HepG2 (cell line): ENCODE results near the gene POU2F1. TPM values are rescaled to one million over a fixed set of nuclear protein-coding genes. Genes with fewer than 3 reads are reported as not detected.

Source experiments
- ATAC-seq: fragments of 200-7000 bp; cut with Tn5 transposase; 3 replicates; pipeline ENCODE4 v1.9.1; 2020; ENCODE audit warnings: mild to moderate bottlenecking, moderate library complexity
- BruUV-seq: library from RNA; stranded (reverse); fragments of 400-500 nt; replicated peaks from 2 replicates; lab custom pipeline; 2021; lab: Mats Ljungman, UMichigan
- CTCF ChIA-PET: fragments of 300-600 bp; formaldehyde crosslinking; extraction: SDS; loops from one replicate; lab custom pipeline; 2021; ENCODE audit warnings: low total read pairs, inconsistent platforms, low intra/inter-chr PET ratio; lab: Yijun Ruan, JAX
- POLR2A ChIA-PET: fragments of 350-600 bp; sonication (Branson Sonifier 250); formaldehyde crosslinking; loops from one replicate; lab custom pipeline; 2020; ENCODE audit warnings: antibody characterized with exemption, inconsistent platforms; lab: Yijun Ruan, JAX
- DNase-seq: peaks from one replicate; pipeline ENCODE4 v3.0.0-alpha.2; 2015; ENCODE audit warnings: low spot score
- FAIRE-seq: peaks from 3 replicates; lab custom pipeline; 2011; peaks lifted over from hg19 to GRCh38; lab: Jason Lieb, UNC
- H2AFZ ChIP-seq: one replicate; pipeline ENCODE4 v1.6.1; 2011; ENCODE audit warnings: low read length, inconsistent platforms
- H3K27ac ChIP-seq: fragments of 300-600 bp; 3 replicates; pipeline ENCODE4 v1.8.0; 2011; ENCODE audit warnings: mixed run types, mild to moderate bottlenecking, mixed read lengths, low read length, inconsistent platforms; ENCODE audit not compliant: insufficient read depth; ENCODE audit errors: extremely low read length
- H3K27me3 ChIP-seq, 2 experiments: fragments of 200-600 bp in 1 of 2; 2 replicates in 1 of 2; 3 replicates in 1 of 2; pipeline versions ENCODE4 v1.6.0 to v1.8.0; 2011; ENCODE audit warnings: low read length in 2 of 2, mild to moderate bottlenecking in 2 of 2, moderate library complexity in 2 of 2, inconsistent platforms in 1 of 2; ENCODE audit not compliant: insufficient read depth in 2 of 2, control insufficient read depth in 1 of 2
- H3K36me3 ChIP-seq, 2 experiments: fragments of 200-600 bp in 1 of 2; replicated peaks in 1 of 2; 2 replicates in 1 of 2; 3 replicates in 1 of 2; pipeline versions ENCODE4 v1.5.1 to v1.8.0; 2011; ENCODE audit warnings: low read length in 2 of 2, inconsistent platforms in 1 of 2; ENCODE audit not compliant: insufficient read depth in 2 of 2, control insufficient read depth in 1 of 2
- H3K4me1 ChIP-seq: 2 replicates; pipeline ENCODE4 v1.5.1; 2012; ENCODE audit warnings: low read length, inconsistent platforms; ENCODE audit not compliant: insufficient read depth
- H3K4me2 ChIP-seq: 2 replicates; pipeline ENCODE4 v1.6.0; 2011; ENCODE audit warnings: low read depth, low read length, inconsistent platforms
- H3K4me3 ChIP-seq, 3 experiments: fragments of 200-600 bp in 1 of 3; sonication (generic), shearing (Covaris generic) in 1 of 3; replicated peaks in 1 of 3; 2 replicates each; pipeline ENCODE4 v1.5.1; 2011 to 2016; ENCODE audit warnings: low read length in 3 of 3, inconsistent platforms in 2 of 3, low read depth in 2 of 3, mild to moderate bottlenecking in 2 of 3, control low read depth in 1 of 3, mixed read lengths in 1 of 3; ENCODE audit not compliant: insufficient read depth in 1 of 3
- H3K79me2 ChIP-seq: one replicate; pipeline ENCODE4 v1.6.1; 2011; ENCODE audit warnings: low read length, inconsistent platforms; ENCODE audit not compliant: insufficient read depth
- H3K9ac ChIP-seq: 2 replicates; pipeline ENCODE4 v1.6.0; 2011; ENCODE audit warnings: mild to moderate bottlenecking, low read depth, low read length, inconsistent platforms; ENCODE audit not compliant: insufficient read depth
- H3K9me3 ChIP-seq: 2 replicates; pipeline ENCODE4 v1.5.1; 2012; ENCODE audit warnings: mild to moderate bottlenecking, low read length
- H4K20me1 ChIP-seq: 2 replicates; pipeline ENCODE4 v1.6.0; 2011; ENCODE audit warnings: inconsistent platforms, mild to moderate bottlenecking, low read length, moderate library complexity; ENCODE audit not compliant: insufficient read depth
- ETV5 ChIP-seq: IDR thresholded peaks from 2 replicates; pipeline ENCODE4 v1.6.1; 2018; ENCODE audit warnings: missing biosample characterization, missing genetic modification reagents, inconsistent platforms, borderline replicate concordance
- REXO4 ChIP-seq: sonication (generic); formaldehyde crosslinking; IDR thresholded peaks from 2 replicates; pipeline ENCODE4 v1.8.0; 2022; ENCODE audit warnings: missing genetic modification reagents, mild to moderate bottlenecking, borderline replicate concordance
- ZNF569 ChIP-seq: sonication (generic); formaldehyde crosslinking; IDR thresholded peaks from 2 replicates; pipeline ENCODE4 v1.5.0; 2020; ENCODE audit warnings: mild to moderate bottlenecking, missing genetic modification reagents, moderate library complexity, borderline replicate concordance
- WGBS: methylation state at CpG from one replicate; pipeline ENCODE4 v1.1.6; 2017; ENCODE audit warnings: low lambda C conversion rate; 5-methylcytosine and 5-hydroxymethylcytosine counted together
- in situ Hi-C: cut with HindIII; loops from 2 replicates; pipeline ENCODE4 v1.10.0; 2017; ENCODE audit warnings: low pct_unique_long_range_greater_than_20kb; ENCODE audit not compliant: extremely low pct_ligation_motif_present
- intact Hi-C: fragments of 100-400 bp; cut with micrococcal nuclease; formaldehyde crosslinking; loops from one replicate; pipeline ENCODE4 v1.10.0; 2022; ENCODE audit not compliant: unreplicated experiment
- polyA plus RNA-seq, 8 experiments: library from polyadenylated mRNA; depleted of rRNA in 3 of 8; stranded (reverse) in 7 of 8; unstranded in 1 of 8; fragments of >200 nt; fragmentation: Illumina TruSeq in 4 of 8; extraction: Trizol in 4 of 8; gene quantifications; 2 replicates each; pipeline versions ENCODE4 v1.2.1 to v1.2.3, GENCODE V29; 2011 to 2016; ENCODE audit warnings: low read depth in 4 of 8, missing spikeins in 1 of 8, mixed read lengths in 1 of 8; ENCODE audit not compliant: insufficient read depth in 1 of 8
- total RNA-seq, 5 experiments: library from RNA; depleted of rRNA; stranded (reverse); fragments of >200 nt; fragmentation: Illumina TruSeq; extraction: Trizol; gene quantifications; 2 replicates each; pipeline ENCODE4 v1.2.3, GENCODE V29; 2016; ENCODE audit warnings: low read depth in 1 of 5
- TF ChIP-seq, protein P1 (sequence below): sonication (generic); formaldehyde crosslinking; IDR thresholded peaks from 2 replicates; pipeline ENCODE4 v1.4.0; 2020; ENCODE audit warnings: missing genetic modification reagents, borderline replicate concordance
- TF ChIP-seq, protein P2 (sequence below): sonication (generic); formaldehyde crosslinking; IDR thresholded peaks from 2 replicates; pipeline ENCODE4 v1.5.1; 2020; ENCODE audit warnings: mild to moderate bottlenecking, missing genetic modification reagents, moderate library complexity
- TF ChIP-seq, protein P3 (sequence below): sonication (generic); formaldehyde crosslinking; IDR thresholded peaks from 2 replicates; pipeline ENCODE4 v1.5.0; 2020; ENCODE audit warnings: mild to moderate bottlenecking, missing genetic modification reagents, borderline replicate concordance
- TF ChIP-seq, protein P4 (sequence below): sonication (generic); formaldehyde crosslinking; IDR thresholded peaks from 2 replicates; pipeline ENCODE4 v1.5.0; 2020; ENCODE audit warnings: mild to moderate bottlenecking, missing genetic modification reagents, borderline replicate concordance

The POU2F1 gene
- total and polyA plus RNA-seq, 2 of the 13 experiments (the other 11 are each of a cell fraction or from before 2014, with no cell fraction given), result 10.2 to 13.0 TPM

- peaks cover 4 to 20% of the 10 kb centered on the region in 2 experiments for H3K36me3 ChIP-seq
- H3K27ac ChIP-seq, result no peak overlapping the region
- intact Hi-C loops (no loop called here), in situ Hi-C loops (loop anchor here (10.0 kb wide), 1 partner anchor 123 kb away; no protein-coding TSS in a partner anchor)
- H3K4me3 ChIP-seq, result no peak overlapping the region
- H3K9me3 ChIP-seq, result no peaks in the 10 kb centered on the region
- no peak for ATAC-seq
- ChIA-PET CTCF (no interaction called here), POLR2A (no interaction called here)
- H2AFZ ChIP-seq, result no peak overlapping the region
- no peaks in the 10 kb centered on the region for H4K20me1 ChIP-seq
- 94% methylated on average over 4 of the region's 4 CpGs for WGBS
- no peaks in the 10 kb centered on the region for H3K79me2 ChIP-seq
- H3K4me1 ChIP-seq, result no peaks in the 10 kb centered on the region
- H3K9ac ChIP-seq, result no peak overlapping the region
- DNase-seq, result no peak
- FAIRE-seq, result no peak
- no peak overlapping the region for H3K4me2 ChIP-seq
- no peaks in the 10 kb centered on the region for H3K27me3 ChIP-seq
- no TSS peak for BruUV-seq
- TF ChIP-seq REXO4 (no peak), ZNF569 (CRISPR knock-in tag) (no peak), ETV5 (no peak)
- TF ChIP-seq, protein P1, sequence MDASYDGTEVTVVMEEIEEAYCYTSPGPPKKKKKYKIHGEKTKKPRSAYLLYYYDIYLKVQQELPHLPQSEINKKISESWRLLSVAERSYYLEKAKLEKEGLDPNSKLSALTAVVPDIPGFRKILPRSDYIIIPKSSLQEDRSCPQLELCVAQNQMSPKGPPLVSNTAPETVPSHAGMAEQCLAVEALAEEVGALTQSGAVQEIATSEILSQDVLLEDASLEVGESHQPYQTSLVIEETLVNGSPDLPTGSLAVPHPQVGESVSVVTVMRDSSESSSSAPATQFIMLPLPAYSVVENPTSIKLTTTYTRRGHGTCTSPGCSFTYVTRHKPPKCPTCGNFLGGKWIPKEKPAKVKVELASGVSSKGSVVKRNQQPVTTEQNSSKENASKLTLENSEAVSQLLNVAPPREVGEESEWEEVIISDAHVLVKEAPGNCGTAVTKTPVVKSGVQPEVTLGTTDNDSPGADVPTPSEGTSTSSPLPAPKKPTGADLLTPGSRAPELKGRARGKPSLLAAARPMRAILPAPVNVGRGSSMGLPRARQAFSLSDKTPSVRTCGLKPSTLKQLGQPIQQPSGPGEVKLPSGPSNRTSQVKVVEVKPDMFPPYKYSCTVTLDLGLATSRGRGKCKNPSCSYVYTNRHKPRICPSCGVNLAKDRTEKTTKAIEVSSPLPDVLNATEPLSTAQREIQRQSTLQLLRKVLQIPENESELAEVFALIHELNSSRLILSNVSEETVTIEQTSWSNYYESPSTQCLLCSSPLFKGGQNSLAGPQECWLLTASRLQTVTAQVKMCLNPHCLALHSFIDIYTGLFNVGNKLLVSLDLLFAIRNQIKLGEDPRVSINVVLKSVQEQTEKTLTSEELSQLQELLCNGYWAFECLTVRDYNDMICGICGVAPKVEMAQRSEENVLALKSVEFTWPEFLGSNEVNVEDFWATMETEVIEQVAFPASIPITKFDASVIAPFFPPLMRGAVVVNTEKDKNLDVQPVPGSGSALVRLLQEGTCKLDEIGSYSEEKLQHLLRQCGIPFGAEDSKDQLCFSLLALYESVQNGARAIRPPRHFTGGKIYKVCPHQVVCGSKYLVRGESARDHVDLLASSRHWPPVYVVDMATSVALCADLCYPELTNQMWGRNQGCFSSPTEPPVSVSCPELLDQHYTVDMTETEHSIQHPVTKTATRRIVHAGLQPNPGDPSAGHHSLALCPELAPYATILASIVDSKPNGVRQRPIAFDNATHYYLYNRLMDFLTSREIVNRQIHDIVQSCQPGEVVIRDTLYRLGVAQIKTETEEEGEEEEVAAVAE, result no peak
- TF ChIP-seq, protein P2, sequence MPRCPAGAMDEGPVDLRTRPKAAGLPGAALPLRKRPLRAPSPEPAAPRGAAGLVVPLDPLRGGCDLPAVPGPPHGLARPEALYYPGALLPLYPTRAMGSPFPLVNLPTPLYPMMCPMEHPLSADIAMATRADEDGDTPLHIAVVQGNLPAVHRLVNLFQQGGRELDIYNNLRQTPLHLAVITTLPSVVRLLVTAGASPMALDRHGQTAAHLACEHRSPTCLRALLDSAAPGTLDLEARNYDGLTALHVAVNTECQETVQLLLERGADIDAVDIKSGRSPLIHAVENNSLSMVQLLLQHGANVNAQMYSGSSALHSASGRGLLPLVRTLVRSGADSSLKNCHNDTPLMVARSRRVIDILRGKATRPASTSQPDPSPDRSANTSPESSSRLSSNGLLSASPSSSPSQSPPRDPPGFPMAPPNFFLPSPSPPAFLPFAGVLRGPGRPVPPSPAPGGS (CRISPR knock-in tag), result no peak
- TF ChIP-seq, protein P3, sequence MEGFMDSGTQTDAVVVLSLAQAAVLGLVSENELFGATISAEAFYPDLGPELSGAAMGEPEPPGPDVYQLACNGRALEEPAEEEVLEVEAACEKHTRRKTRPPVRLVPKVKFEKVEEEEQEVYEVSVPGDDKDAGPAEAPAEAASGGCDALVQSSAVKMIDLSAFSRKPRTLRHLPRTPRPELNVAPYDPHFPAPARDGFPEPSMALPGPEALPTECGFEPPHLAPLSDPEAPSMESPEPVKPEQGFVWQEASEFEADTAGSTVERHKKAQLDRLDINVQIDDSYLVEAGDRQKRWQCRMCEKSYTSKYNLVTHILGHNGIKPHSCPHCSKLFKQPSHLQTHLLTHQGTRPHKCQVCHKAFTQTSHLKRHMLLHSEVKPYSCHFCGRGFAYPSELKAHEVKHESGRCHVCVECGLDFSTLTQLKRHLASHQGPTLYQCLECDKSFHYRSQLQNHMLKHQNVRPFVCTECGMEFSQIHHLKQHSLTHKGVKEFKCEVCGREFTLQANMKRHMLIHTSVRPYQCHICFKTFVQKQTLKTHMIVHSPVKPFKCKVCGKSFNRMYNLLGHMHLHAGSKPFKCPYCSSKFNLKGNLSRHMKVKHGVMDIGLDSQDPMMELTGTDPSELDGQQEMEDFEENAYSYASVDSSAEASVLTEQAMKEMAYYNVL, result no peak
- TF ChIP-seq, protein P4, sequence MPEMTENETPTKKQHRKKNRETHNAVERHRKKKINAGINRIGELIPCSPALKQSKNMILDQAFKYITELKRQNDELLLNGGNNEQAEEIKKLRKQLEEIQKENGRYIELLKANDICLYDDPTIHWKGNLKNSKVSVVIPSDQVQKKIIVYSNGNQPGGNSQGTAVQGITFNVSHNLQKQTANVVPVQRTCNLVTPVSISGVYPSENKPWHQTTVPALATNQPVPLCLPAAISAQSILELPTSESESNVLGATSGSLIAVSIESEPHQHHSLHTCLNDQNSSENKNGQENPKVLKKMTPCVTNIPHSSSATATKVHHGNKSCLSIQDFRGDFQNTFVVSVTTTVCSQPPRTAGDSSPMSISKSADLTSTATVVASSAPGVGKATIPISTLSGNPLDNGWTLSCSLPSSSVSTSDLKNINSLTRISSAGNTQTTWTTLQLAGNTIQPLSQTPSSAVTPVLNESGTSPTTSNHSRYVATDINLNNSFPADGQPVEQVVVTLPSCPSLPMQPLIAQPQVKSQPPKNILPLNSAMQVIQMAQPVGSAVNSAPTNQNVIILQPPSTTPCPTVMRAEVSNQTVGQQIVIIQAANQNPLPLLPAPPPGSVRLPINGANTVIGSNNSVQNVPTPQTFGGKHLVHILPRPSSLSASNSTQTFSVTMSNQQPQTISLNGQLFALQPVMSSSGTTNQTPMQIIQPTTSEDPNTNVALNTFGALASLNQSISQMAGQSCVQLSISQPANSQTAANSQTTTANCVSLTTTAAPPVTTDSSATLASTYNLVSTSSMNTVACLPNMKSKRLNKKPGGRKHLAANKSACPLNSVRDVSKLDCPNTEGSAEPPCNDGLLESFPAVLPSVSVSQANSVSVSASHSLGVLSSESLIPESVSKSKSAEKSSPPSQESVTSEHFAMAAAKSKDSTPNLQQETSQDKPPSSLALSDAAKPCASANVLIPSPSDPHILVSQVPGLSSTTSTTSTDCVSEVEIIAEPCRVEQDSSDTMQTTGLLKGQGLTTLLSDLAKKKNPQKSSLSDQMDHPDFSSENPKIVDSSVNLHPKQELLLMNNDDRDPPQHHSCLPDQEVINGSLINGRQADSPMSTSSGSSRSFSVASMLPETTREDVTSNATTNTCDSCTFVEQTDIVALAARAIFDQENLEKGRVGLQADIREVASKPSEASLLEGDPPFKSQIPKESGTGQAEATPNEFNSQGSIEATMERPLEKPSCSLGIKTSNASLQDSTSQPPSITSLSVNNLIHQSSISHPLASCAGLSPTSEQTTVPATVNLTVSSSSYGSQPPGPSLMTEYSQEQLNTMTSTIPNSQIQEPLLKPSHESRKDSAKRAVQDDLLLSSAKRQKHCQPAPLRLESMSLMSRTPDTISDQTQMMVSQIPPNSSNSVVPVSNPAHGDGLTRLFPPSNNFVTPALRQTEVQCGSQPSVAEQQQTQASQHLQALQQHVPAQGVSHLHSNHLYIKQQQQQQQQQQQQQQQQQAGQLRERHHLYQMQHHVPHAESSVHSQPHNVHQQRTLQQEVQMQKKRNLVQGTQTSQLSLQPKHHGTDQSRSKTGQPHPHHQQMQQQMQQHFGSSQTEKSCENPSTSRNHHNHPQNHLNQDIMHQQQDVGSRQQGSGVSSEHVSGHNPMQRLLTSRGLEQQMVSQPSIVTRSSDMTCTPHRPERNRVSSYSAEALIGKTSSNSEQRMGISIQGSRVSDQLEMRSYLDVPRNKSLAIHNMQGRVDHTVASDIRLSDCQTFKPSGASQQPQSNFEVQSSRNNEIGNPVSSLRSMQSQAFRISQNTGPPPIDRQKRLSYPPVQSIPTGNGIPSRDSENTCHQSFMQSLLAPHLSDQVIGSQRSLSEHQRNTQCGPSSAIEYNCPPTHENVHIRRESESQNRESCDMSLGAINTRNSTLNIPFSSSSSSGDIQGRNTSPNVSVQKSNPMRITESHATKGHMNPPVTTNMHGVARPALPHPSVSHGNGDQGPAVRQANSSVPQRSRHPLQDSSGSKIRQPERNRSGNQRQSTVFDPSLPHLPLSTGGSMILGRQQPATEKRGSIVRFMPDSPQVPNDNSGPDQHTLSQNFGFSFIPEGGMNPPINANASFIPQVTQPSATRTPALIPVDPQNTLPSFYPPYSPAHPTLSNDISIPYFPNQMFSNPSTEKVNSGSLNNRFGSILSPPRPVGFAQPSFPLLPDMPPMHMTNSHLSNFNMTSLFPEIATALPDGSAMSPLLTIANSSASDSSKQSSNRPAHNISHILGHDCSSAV (CRISPR knock-in tag), result no peak
These were observed 191.4 kb downstream of the POU2F1 start for GRCh38 chr1:167412072-167412471.
